AG04449 (cell line): ENCODE data around the gene ROBO2.

Source experiments
- CTCF ChIA-PET: fragments of 350-600 bp; formaldehyde crosslinking; extraction: SDS; loops from one replicate; lab custom pipeline; 2021; ENCODE audit warnings: antibody characterized with exemption; lab: Yijun Ruan, JAX
- POLR2A ChIA-PET: fragments of 400-600, 350-600 bp; formaldehyde crosslinking; extraction: SDS; loops from one replicate; lab custom pipeline; 2020; ENCODE audit warnings: antibody characterized with exemption, inconsistent platforms; lab: Yijun Ruan, JAX
- DNase-seq: peaks from one replicate; pipeline ENCODE4 v3.0.0-alpha.2; 2010; ENCODE audit warnings: low read depth, low spot score
- H3K4me3 ChIP-seq: 2 replicates; pipeline ENCODE4 v1.5.1; 2011; ENCODE audit warnings: low read depth, mild to moderate bottlenecking, control low read depth, low read length
- TF ChIP-seq, protein P1 (sequence below): IDR thresholded peaks from one replicate; pipeline ENCODE4 v1.5.1; 2011; ENCODE audit warnings: mild to moderate bottlenecking, moderate library complexity, low read length, control low read depth, inconsistent platforms; ENCODE audit not compliant: insufficient read depth; ENCODE audit errors: missing control alignments

Gene ROBO2

DNA sequence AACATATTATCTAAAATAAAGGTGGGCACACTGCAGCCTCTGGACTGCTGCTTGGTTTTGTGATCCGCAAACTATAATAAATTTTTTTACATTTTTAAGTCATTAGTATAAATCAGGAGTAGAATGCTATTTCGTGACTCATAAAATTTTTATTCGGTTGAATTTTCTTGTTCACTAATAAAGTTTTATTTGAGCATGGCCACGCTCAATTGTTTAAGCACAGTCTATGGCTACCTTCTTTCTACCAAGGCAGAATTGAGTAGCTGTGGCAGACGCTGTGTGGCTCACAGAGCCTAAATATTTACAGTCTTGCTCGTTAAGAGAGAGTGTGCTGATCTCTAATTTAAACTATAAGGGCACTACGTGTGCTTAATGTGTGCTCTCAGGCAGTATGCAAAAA is 28.9 kb downstream of the ROBO2 start:
- TF ChIP-seq, protein P1, sequence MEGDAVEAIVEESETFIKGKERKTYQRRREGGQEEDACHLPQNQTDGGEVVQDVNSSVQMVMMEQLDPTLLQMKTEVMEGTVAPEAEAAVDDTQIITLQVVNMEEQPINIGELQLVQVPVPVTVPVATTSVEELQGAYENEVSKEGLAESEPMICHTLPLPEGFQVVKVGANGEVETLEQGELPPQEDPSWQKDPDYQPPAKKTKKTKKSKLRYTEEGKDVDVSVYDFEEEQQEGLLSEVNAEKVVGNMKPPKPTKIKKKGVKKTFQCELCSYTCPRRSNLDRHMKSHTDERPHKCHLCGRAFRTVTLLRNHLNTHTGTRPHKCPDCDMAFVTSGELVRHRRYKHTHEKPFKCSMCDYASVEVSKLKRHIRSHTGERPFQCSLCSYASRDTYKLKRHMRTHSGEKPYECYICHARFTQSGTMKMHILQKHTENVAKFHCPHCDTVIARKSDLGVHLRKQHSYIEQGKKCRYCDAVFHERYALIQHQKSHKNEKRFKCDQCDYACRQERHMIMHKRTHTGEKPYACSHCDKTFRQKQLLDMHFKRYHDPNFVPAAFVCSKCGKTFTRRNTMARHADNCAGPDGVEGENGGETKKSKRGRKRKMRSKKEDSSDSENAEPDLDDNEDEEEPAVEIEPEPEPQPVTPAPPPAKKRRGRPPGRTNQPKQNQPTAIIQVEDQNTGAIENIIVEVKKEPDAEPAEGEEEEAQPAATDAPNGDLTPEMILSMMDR = no peak
- CTCF ChIA-PET = no interaction called here

DNA sequence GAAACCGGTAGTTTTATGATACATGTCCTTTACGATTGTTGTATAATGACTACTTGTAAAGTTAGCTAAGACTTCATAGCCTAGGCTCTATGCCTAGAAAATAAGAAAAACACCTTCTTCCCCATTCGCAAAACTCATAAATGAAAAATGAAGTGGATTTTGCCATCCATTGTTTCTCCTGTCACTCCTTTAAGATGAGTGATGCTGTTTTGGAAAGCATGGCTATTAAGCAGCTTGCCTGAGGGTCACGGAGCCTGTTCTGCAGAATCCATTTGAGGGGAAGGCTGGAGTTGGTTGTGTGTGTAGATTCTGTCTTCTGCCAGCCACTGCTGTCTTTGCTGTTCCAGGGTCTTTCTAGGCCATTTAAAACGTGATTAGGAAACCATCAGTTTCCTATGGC is 31.5 kb downstream of the ROBO2 start:
- TF ChIP-seq, protein P1 = no peak
- POLR2A ChIA-PET = no interaction called here
- CTCF ChIA-PET = no interaction called here
- no peak for DNase-seq
- H3K4me3 ChIP-seq = no peak overlapping the region

More for the DNA sequence above, 28.9 kb downstream of the ROBO2 start:
- DNase-seq = no peak
- POLR2A ChIA-PET = no interaction called here
- H3K4me3 ChIP-seq = no peak overlapping the region

DNA sequence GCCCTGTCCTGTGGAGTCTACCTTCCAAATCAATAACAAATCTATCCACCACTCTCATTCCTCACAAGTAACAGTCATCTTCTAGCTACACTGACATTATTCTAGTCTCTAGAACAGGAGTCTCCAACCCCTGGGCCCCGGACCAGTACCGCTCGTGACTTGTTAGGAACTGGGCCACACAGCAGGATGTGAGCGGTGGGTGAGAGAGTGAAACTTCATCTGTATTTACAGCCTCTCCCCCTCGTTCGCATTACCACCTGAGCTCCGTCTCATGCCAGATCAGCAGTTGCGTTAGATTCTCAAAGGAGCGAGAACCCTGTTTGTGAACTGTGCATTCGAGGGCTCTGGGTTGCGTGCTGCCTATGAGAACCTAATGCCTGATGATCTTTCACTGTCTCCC is 31.9 kb downstream of the ROBO2 start:
- no peak overlapping the region for H3K4me3 ChIP-seq
- ChIA-PET POLR2A (no interaction called here), CTCF (no interaction called here)
- TF ChIP-seq, protein P1 = no peak
- no peak for DNase-seq

DNA sequence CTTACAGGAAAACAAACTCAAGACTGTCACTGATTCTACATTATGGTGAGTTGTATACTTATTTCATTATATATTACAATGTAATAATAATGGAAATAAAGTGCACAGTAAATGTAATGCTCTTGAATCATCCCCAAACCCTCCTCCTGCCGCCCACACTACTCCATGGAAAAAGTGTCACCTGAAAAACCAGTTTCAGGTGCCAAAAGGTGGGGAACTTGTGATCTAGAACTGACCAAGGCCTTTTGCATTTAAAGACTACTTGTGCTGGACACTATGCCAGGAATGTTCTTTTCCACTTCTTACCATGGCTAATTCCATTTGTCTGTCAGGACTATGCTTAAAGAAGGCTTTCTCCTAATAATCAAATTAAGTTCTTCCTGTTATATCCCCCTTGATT is 32.3 kb downstream of the ROBO2 start:
- no peak for DNase-seq
- ChIA-PET POLR2A (no interaction called here), CTCF (no interaction called here)

DNA sequence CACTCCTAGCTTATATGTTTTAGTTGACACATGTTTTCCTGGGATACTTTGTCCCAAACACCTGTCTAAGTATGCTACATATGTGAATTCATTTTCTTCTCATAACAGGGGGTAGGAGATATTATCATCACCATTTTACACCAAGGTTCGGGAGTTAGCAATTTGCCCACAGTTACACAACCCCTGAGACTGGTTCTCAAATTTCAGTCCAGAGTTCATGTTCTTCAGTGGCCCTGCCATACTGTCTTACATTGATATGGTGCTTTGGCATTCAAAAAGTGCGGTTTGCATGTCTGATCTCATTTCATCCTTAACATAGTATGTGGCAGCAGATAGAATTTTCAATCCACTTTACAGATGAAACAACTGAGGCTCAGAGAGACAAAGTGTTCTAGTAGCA is 38.4 kb downstream of the ROBO2 start:
- no peak for DNase-seq
- CTCF ChIA-PET = no interaction called here
- POLR2A ChIA-PET = no interaction called here

More for the DNA sequence above, 32.3 kb downstream of the ROBO2 start:
- TF ChIP-seq, protein P1 = no peak
- no peak overlapping the region for H3K4me3 ChIP-seq

DNA sequence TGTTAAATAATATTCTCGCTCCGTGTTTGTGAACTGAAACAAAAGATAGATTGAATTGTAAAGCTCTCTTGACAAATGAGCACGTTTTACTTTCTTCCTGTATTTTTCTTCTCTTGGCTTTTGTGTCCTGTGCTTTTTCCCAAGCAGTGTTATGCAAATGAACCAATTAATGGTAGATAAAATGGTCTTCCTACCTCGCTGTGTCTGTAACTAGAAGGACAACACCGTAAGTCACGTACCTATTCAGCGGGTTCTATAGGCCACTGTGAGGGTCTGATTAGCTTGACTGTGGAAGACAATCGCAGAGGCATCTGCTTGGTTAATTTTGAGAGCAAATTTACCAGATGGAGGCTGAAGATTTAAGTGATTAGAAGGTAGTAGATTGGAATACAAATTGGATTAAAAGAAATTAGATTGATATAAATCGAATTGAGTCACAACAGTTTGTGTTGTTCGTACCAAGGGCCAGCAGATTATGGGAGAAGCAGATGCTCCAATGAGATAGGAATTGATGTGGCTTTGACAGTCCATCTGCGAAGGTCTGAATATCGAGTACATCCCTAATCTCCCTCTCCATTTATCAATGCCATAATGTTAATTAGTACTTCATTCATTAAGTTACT is 40.2 kb downstream of the ROBO2 start:
- TF ChIP-seq, protein P1 = no peak
- POLR2A ChIA-PET = no interaction called here
- H3K4me3 ChIP-seq = no peak overlapping the region
- CTCF ChIA-PET = no interaction called here
- DNase-seq = no peak

More for the DNA sequence above, 38.4 kb downstream of the ROBO2 start:
- TF ChIP-seq, protein P1 = no peak
- H3K4me3 ChIP-seq = no peak overlapping the region
